SK-N-SH treated with all-trans-retinoic acid at 6 μM for 48 hours (cell line): ENCODE results near the gene TUBB4B.

ENCODE experiments used
- ATAC-seq: fragments of 200-7000 bp; cut with Tn5 transposase; 3 replicates; pipeline ENCODE4 v1.9.1; 2020; ENCODE audit warnings: mild to moderate bottlenecking, moderate library complexity
- ARNTL ChIP-seq: fragments of 450-650 bp; formaldehyde crosslinking; IDR thresholded peaks from 2 replicates; pipeline ENCODE4 v1.5.0; 2020; ENCODE audit warnings: low read depth, mild to moderate bottlenecking, moderate library complexity, borderline replicate concordance
- BACH2 ChIP-seq: fragments of 250-450 bp; sonication (Bioruptor Pico); IDR thresholded peaks from 2 replicates; pipeline ENCODE4 v1.9.0; 2021; ENCODE audit warnings: mild to moderate bottlenecking, borderline replicate concordance
- CSDC2 ChIP-seq: fragments of 250-450 bp; sonication (Bioruptor Pico); IDR thresholded peaks from 2 replicates; pipeline ENCODE4 v1.5.0; 2020; ENCODE audit warnings: mild to moderate bottlenecking, moderate library complexity
- ESRRG ChIP-seq: fragments of 250-450 bp; sonication (Bioruptor Pico); IDR thresholded peaks from 2 replicates; pipeline ENCODE4 v1.6.1; 2021; ENCODE audit warnings: mild to moderate bottlenecking
- GLIS3 ChIP-seq: fragments of 250-450 bp; sonication (Bioruptor Pico); IDR thresholded peaks from 2 replicates; pipeline ENCODE4 v1.5.0; 2020; ENCODE audit warnings: mild to moderate bottlenecking, moderate library complexity
- ISL1 ChIP-seq: fragments of 250-450 bp; sonication (Bioruptor Pico); IDR thresholded peaks from 2 replicates; pipeline ENCODE4 v2.1.2; 2022; ENCODE audit warnings: mild to moderate bottlenecking, moderate library complexity
- OSR1 ChIP-seq: fragments of 250-450 bp; sonication (Bioruptor Pico); IDR thresholded peaks from 2 replicates; pipeline ENCODE4 v1.8.0; 2022; ENCODE audit warnings: moderate library complexity, mild to moderate bottlenecking, inconsistent platforms
- PATZ1 ChIP-seq: fragments of 250-450 bp; sonication (Bioruptor Pico); IDR thresholded peaks from 2 replicates; pipeline ENCODE4 v1.8.0; 2020; ENCODE audit warnings: mild to moderate bottlenecking, moderate library complexity, borderline replicate concordance
- POU6F1 ChIP-seq: fragments of 250-450 bp; sonication (Bioruptor Pico); IDR thresholded peaks from 2 replicates; pipeline ENCODE4 v1.8.0; 2021; ENCODE audit warnings: low read depth, mild to moderate bottlenecking, moderate library complexity, borderline replicate concordance
- PPARA ChIP-seq: fragments of 250-450 bp; sonication (Bioruptor Pico); IDR thresholded peaks from 2 replicates; pipeline ENCODE4 v1.5.0; 2020; ENCODE audit warnings: mild to moderate bottlenecking, borderline replicate concordance
- RARB ChIP-seq: fragments of 250-450 bp; sonication (Bioruptor Pico); IDR thresholded peaks from 2 replicates; pipeline ENCODE4 v1.8.0; 2021; ENCODE audit warnings: mild to moderate bottlenecking, moderate library complexity
- SNAI2 ChIP-seq: fragments of 250-450 bp; sonication (Bioruptor Pico); IDR thresholded peaks from 2 replicates; pipeline ENCODE4 v1.5.0; 2020; ENCODE audit warnings: mild to moderate bottlenecking, moderate library complexity
- TCF4 ChIP-seq: fragments of 250-450 bp; sonication (Bioruptor Pico); IDR thresholded peaks from 2 replicates; pipeline ENCODE4 v1.8.0; 2021; ENCODE audit warnings: mild to moderate bottlenecking, moderate library complexity, borderline replicate concordance
- TOX ChIP-seq: fragments of 250-450 bp; sonication (Bioruptor Pico); IDR thresholded peaks from 2 replicates; pipeline ENCODE4 v1.8.0; 2021; ENCODE audit warnings: mild to moderate bottlenecking, moderate library complexity, borderline replicate concordance
- ZC3H10 ChIP-seq: fragments of 250-450 bp; sonication (Bioruptor Pico); IDR thresholded peaks from 2 replicates; pipeline ENCODE4 v1.5.1; 2021; ENCODE audit warnings: mild to moderate bottlenecking, moderate library complexity
- ZFP3 ChIP-seq: fragments of 250-450 bp; sonication (Bioruptor Pico); IDR thresholded peaks from 2 replicates; pipeline ENCODE4 v1.5.0; 2020; ENCODE audit warnings: mild to moderate bottlenecking, moderate library complexity
- ZFP30 ChIP-seq: fragments of 450-650 bp; formaldehyde crosslinking; IDR thresholded peaks from 2 replicates; pipeline ENCODE4 v1.5.0; 2022; ENCODE audit warnings: mild to moderate bottlenecking, moderate library complexity
- ZNF8 ChIP-seq: fragments of 450-650 bp; formaldehyde crosslinking; IDR thresholded peaks from 2 replicates; pipeline ENCODE4 v1.5.0; 2020; ENCODE audit warnings: mild to moderate bottlenecking, moderate library complexity
- TF ChIP-seq, protein P1 (sequence below): fragments of 250-450 bp; sonication (Bioruptor Pico); IDR thresholded peaks from 2 replicates; pipeline ENCODE4 v1.5.0; 2020; ENCODE audit warnings: mild to moderate bottlenecking, moderate library complexity
- TF ChIP-seq, protein P2 (sequence below): fragments of 250-450 bp; sonication (Bioruptor Pico); IDR thresholded peaks from 2 replicates; pipeline ENCODE4 v1.5.1; 2021; ENCODE audit warnings: mild to moderate bottlenecking, moderate library complexity
- TF ChIP-seq, protein P3 (sequence below): fragments of 250-450 bp; sonication (Bioruptor Pico); IDR thresholded peaks from 2 replicates; pipeline ENCODE4 v1.5.1; 2020; ENCODE audit warnings: low read depth, mild to moderate bottlenecking, moderate library complexity

Gene TUBB4B

DNA sequence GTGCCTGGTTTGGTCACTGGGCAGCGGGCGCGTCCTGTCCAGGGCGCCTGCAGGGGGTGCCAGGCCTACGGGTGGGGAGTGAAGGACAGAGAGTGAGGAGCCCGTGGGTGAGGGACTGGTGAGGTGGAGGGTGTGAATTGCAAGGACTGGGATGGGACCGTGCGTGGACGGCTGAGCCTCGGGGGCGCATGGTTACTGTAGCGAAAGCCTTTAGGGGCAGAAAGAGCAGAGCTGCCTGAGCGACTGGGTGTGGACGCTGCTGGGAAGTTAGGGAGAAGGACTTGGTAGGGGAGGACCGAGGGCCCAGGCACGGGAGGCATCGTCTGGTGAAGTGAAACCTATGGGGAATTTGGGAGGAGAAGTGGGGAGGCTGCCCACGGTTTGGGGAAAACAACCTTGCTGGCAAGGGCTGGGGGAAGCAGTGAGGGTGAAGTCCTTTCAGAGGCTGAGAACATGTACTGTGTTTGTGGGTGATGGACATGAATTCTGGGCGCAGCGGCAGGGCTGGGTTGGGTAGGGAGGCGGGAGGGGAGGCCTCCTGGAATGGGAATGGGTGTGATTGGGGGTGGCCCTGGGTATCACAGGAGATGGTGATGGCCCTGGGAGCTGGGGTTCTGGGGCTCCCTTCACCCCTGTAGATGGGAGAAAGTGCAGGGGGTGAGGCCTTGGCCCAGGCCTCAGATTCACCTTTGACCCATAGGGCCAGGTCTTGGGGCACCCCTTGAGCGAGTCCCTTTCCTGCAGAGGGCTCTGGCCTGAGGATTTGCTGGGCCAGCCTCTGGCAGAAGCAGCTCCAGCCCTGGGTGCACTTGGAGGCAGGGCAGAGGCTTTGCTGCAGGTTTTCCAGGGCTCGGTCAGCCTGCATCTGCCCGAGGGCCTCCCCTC is 34.7 kb downstream of the TUBB4B start:
- no peak for ATAC-seq
- TF ChIP-seq SNAI2 (CRISPR knock-in tag) (no peak), GLIS3 (CRISPR knock-in tag) (no peak), ZFP30 (no peak), POU6F1 (CRISPR knock-in tag) (no peak), ZNF8 (CRISPR knock-in tag) (no peak), ZFP3 (CRISPR knock-in tag) (no peak), ISL1 (CRISPR knock-in tag) (no peak), TOX (CRISPR knock-in tag) (no peak), BACH2 (no peak), PATZ1 (no peak), ARNTL (CRISPR knock-in tag) (no peak), CSDC2 (CRISPR knock-in tag) (no peak), TCF4 (CRISPR knock-in tag) (no peak), ZC3H10 (no peak)
- TF ChIP-seq, protein P1, sequence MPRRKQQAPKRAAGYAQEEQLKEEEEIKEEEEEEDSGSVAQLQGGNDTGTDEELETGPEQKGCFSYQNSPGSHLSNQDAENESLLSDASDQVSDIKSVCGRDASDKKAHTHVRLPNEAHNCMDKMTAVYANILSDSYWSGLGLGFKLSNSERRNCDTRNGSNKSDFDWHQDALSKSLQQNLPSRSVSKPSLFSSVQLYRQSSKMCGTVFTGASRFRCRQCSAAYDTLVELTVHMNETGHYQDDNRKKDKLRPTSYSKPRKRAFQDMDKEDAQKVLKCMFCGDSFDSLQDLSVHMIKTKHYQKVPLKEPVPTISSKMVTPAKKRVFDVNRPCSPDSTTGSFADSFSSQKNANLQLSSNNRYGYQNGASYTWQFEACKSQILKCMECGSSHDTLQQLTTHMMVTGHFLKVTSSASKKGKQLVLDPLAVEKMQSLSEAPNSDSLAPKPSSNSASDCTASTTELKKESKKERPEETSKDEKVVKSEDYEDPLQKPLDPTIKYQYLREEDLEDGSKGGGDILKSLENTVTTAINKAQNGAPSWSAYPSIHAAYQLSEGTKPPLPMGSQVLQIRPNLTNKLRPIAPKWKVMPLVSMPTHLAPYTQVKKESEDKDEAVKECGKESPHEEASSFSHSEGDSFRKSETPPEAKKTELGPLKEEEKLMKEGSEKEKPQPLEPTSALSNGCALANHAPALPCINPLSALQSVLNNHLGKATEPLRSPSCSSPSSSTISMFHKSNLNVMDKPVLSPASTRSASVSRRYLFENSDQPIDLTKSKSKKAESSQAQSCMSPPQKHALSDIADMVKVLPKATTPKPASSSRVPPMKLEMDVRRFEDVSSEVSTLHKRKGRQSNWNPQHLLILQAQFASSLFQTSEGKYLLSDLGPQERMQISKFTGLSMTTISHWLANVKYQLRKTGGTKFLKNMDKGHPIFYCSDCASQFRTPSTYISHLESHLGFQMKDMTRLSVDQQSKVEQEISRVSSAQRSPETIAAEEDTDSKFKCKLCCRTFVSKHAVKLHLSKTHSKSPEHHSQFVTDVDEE (CRISPR knock-in tag) = no peak
- TF ChIP-seq, protein P2, sequence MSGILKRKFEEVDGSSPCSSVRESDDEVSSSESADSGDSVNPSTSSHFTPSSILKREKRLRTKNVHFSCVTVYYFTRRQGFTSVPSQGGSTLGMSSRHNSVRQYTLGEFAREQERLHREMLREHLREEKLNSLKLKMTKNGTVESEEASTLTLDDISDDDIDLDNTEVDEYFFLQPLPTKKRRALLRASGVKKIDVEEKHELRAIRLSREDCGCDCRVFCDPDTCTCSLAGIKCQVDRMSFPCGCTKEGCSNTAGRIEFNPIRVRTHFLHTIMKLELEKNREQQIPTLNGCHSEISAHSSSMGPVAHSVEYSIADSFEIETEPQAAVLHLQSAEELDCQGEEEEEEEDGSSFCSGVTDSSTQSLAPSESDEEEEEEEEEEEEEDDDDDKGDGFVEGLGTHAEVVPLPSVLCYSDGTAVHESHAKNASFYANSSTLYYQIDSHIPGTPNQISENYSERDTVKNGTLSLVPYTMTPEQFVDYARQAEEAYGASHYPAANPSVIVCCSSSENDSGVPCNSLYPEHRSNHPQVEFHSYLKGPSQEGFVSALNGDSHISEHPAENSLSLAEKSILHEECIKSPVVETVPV (CRISPR knock-in tag) = no peak
- TF ChIP-seq, protein P3, sequence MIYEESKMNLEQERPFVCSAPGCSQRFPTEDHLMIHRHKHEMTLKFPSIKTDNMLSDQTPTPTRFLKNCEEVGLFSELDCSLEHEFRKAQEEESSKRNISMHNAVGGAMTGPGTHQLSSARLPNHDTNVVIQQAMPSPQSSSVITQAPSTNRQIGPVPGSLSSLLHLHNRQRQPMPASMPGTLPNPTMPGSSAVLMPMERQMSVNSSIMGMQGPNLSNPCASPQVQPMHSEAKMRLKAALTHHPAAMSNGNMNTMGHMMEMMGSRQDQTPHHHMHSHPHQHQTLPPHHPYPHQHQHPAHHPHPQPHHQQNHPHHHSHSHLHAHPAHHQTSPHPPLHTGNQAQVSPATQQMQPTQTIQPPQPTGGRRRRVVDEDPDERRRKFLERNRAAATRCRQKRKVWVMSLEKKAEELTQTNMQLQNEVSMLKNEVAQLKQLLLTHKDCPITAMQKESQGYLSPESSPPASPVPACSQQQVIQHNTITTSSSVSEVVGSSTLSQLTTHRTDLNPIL (CRISPR knock-in tag) = no peak

DNA sequence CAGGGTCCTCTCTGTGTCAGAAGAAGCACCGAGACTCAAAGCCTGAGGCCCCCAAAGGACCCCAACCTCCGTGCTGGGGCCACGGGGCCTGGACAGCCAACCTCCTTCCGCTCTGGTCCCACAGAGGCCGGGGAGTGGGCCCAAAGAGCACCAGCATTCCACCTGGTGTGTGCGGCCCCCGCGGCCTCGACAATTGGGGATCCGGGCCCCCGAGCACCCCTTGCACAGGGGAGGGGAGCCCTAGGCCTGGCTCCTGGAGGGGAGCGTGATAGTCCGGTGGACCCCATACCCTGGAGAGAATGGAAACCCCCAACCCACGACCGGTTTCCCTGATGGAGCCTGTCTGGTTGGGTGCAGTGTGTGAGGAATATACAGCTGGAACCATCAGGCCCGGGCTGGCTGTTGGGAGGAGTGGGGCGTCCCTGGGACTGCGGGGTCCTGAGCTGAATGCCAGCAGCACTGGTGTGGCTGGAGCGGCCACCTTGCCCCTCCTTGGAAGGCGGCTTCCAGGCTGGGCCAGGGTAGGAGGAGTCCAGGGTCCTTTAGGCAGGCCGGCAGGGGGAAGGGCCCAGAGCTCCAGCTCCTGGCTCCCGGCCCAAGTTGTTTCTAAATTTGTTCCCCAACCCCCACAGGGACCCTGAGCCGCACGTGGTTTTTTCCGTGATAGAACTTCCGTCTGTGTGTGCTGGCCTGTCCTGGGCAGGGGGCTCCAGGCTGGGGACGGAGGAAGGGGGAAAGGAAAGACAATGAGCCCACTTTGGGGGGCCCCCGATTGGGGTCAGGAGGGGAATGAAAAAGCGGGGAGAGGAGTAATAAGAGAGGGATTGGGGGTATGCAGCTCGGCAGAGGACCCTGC is 35.6 kb downstream of the TUBB4B start:
- peak; percentile 6; the same call in 2 of the 3 replicates for ATAC-seq

More for the DNA sequence above, 35.6 kb downstream of the TUBB4B start:
- TF ChIP-seq, protein P2 (CRISPR knock-in tag) = no peak
- TF ChIP-seq ZFP30 (no peak), PPARA (CRISPR knock-in tag) (no peak), ZC3H10 (no peak), BACH2 (no peak), ZNF8 (CRISPR knock-in tag) (no peak), SNAI2 (CRISPR knock-in tag) (no peak), RARB (CRISPR knock-in tag) (no peak), OSR1 (no peak), TOX (CRISPR knock-in tag) (no peak), ARNTL (CRISPR knock-in tag) (no peak), ZFP3 (CRISPR knock-in tag) (no peak), ESRRG (CRISPR knock-in tag) (no peak), ISL1 (CRISPR knock-in tag) (no peak)
- TF ChIP-seq, protein P1 (CRISPR knock-in tag) = no peak
